Spinal cord (tissue), 10 donors: ENCODE data around the gene CCP110. TPM values are rescaled to one million over a fixed set of nuclear protein-coding genes. Genes with fewer than 3 reads are reported as not detected.

Experiments
- DNase-seq, 6 donors: peaks; one replicate each; pipeline versions ENCODE4 v3.0.0 to v3.0.0-alpha.2; 2013 to 2015; ENCODE audit warnings: low spot score in 6 of 6, low read depth in 4 of 6
- H3K27ac ChIP-seq: one replicate; pipeline ENCODE4 v1.5.1; 2013; ENCODE audit warnings: low read depth, low read length, control low read depth
- H3K27me3 ChIP-seq: one replicate; pipeline ENCODE4 v1.6.1; 2013; ENCODE audit warnings: low read length; ENCODE audit not compliant: control insufficient read depth, insufficient read depth
- H3K36me3 ChIP-seq: one replicate; pipeline ENCODE4 v1.6.1; 2013; ENCODE audit warnings: low read length; ENCODE audit not compliant: control insufficient read depth, insufficient read depth
- H3K4me1 ChIP-seq: one replicate; pipeline ENCODE4 v1.6.1; 2013; ENCODE audit warnings: low read length; ENCODE audit not compliant: control insufficient read depth, insufficient read depth
- H3K4me3 ChIP-seq: one replicate; pipeline ENCODE4 v1.5.1; 2013; ENCODE audit warnings: low read depth, low read length, control low read depth
- H3K9me3 ChIP-seq: one replicate; pipeline ENCODE4 v1.6.1; 2013; ENCODE audit warnings: low read length; ENCODE audit not compliant: control insufficient read depth, insufficient read depth
- WGBS: methylation state at CpG from one replicate; pipeline ENCODE4 v1.1.5; 2013; ENCODE audit warnings: missing lambda C conversion rate; ENCODE audit not compliant: insufficient coverage; 5-methylcytosine and 5-hydroxymethylcytosine counted together
- polyA plus RNA-seq, 2 donors: library from polyadenylated mRNA; unstranded; fragments of 120-200 nt; gene quantifications; one replicate each; pipeline ENCODE4 v1.2.1, GENCODE V29; 2013; ENCODE audit not compliant: insufficient read length in 2 of 2
- total RNA-seq, 2 donors: library from RNA; depleted of rRNA in 1 of 2; stranded (reverse); fragments of 120-200 nt in 1 of 2; fragments of >200 nt in 1 of 2; gene quantifications; one replicate each; pipeline versions ENCODE4 v1.2.3 to v1.2.4, GENCODE V29; 2013 to 2014
- donor health status: healthy.

The CCP110 gene
- total and polyA plus RNA-seq, 4 donors: 24.5 to 78.1 (median 39.1) TPM

- H3K4me1 ChIP-seq: peaks cover 22% of the 10 kb centered on the region
- peak in 4 of 6 donors; percentile 43 to 91 (median 66) for DNase-seq
- no peaks in the 10 kb centered on the region for H3K36me3 ChIP-seq
- no peak overlapping the region for H3K27ac ChIP-seq
- H3K27me3 ChIP-seq: no peaks in the 10 kb centered on the region
- no peaks in the 10 kb centered on the region for H3K9me3 ChIP-seq
- 100% methylated on average over 3 of the region's 10 CpGs for WGBS
- no peak overlapping the region for H3K4me3 ChIP-seq
These were observed 35.6 kb downstream of the CCP110 start for GRCh38 chr16:19559242-19559910.

DNA sequence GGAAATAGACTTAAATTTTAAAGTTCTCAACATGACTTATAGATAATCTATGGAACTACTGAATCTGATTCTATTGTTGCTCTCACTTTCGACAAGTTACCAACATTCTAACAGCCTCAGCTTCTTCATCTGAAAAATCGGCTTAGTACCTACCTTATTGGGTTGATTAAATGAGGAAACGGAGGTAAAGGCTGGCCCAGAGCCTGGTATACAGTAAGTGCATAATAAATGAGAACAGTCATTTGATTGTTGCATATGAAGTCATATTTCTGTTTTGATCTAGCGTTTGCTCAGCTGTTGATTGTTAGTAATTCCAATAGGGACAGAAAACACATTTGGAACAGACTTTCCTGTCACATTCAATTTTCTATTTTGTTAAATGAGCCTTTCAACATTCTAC, 36.3 kb downstream of the CCP110 start:
- Histone ChIP-seq H3K27ac (no peak overlapping the region), H3K4me1 (peaks cover 15% of the 10 kb centered on the region), H3K4me3 (no peak overlapping the region), H3K9me3 (no peaks in the 10 kb centered on the region), H3K27me3 (no peaks in the 10 kb centered on the region), H3K36me3 (peaks cover 3% of the 10 kb centered on the region)
- no peak for DNase-seq
- no CpG with 5 or more reads among the region's 4 CpGs for WGBS

- Histone ChIP-seq H3K27me3 (no peaks in the 10 kb centered on the region), H3K4me1 (no peaks in the 10 kb centered on the region), H3K9me3 (no peaks in the 10 kb centered on the region), H3K27ac (no peak overlapping the region), H3K36me3 (peaks cover 25% of the 10 kb centered on the region), H3K4me3 (no peak overlapping the region)
- DNase-seq: no peak
- 94% methylated on average over 3 of the region's 4 CpGs for WGBS
These were observed 39.6 kb downstream of the CCP110 start for GRCh38 chr16:19563377-19563776.

- H3K4me1 ChIP-seq: no peaks in the 10 kb centered on the region
- no peaks in the 10 kb centered on the region for H3K9me3 ChIP-seq
- peaks cover 49% of the 10 kb centered on the region for H3K36me3 ChIP-seq
- WGBS: 44% methylated on average over 2 of the region's 3 CpGs
- no peak overlapping the region for H3K27ac ChIP-seq
- no peak overlapping the region for H3K4me3 ChIP-seq
- no peak for DNase-seq
- no peaks in the 10 kb centered on the region for H3K27me3 ChIP-seq
These were observed 42.6 kb downstream of the CCP110 start for GRCh38 chr16:19566362-19566761.

DNA sequence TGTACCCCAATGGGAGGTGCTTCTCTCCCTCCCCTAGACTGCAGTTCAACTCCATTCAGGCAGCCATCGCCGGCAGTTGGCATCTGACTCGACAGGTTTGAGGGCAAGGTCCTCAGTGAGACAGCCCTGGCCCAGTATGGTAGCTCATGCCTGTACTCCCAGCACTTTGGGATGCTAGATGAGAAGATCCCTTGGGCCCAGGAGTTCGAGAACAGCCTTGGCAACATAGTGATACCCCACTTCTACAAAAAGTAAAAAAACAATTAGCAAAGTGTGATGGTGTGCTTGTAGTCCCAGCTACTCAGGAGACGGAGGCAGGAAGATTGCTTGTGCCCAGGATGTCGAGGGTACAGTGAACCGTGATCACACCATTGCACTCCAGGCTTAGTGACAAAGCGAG, 43.8 kb downstream of the CCP110 start:
- Histone ChIP-seq H3K36me3 (peaks cover 59% of the 10 kb centered on the region), H3K4me3 (no peak overlapping the region), H3K9me3 (no peaks in the 10 kb centered on the region), H3K4me1 (no peaks in the 10 kb centered on the region), H3K27ac (no peak overlapping the region), H3K27me3 (no peaks in the 10 kb centered on the region)
- WGBS: 97% methylated on average over 6 of the region's 8 CpGs
- no peak for DNase-seq

DNA sequence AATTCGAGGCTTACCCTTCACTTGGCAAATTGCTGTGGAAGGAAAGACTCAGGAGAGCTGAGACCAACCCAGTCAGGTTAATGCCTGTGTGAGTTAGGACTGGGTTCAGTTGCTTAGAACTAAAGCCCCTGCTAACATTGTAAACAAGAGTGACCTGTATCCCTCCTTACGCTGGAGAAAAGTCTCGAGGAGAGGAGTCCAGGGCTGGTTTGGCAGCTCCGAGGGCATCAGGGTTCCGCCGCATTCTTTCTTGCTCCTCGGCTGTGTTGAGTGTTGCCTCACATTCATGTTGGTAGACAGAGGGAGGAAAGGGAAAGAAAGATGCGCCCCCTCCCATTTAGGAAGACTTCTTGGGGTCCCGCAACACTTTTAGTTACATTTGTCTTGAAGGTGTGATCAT, 50.3 kb downstream of the CCP110 start:
- Histone ChIP-seq H3K4me1 (peaks cover 17% of the 10 kb centered on the region), H3K27me3 (no peaks in the 10 kb centered on the region), H3K36me3 (peaks cover 60% of the 10 kb centered on the region), H3K27ac (no peak overlapping the region), H3K4me3 (no peak overlapping the region), H3K9me3 (no peaks in the 10 kb centered on the region)
- 97% methylated on average over 5 of the region's 9 CpGs for WGBS
- DNase-seq: no peak

DNA sequence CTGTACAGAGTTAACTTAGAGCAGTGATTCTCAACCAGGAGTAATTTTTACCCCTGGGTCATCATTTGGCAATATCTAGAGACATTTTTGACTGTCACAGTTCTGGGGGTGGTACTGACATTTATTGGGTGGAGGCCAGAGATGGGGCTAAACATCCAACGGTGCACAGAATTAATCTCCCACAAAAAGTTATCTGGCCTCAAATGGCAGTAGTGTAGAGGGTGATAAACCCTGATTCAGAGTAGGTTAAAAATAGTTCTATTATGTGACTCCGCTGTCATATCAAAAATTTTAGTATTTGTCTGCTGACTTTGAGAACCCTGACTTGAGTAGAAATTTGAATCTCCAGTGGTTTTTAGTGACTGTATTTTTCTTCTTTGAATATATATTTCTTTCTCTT, 50.9 kb downstream of the CCP110 start:
- no peak for DNase-seq
- Histone ChIP-seq H3K27me3 (no peaks in the 10 kb centered on the region), H3K4me3 (no peak overlapping the region), H3K36me3 (peaks cover 57% of the 10 kb centered on the region), H3K9me3 (no peaks in the 10 kb centered on the region), H3K4me1 (peaks cover 23% of the 10 kb centered on the region), H3K27ac (no peak overlapping the region)
- WGBS: no CpG with 5 or more reads among the region's 2 CpGs

DNA sequence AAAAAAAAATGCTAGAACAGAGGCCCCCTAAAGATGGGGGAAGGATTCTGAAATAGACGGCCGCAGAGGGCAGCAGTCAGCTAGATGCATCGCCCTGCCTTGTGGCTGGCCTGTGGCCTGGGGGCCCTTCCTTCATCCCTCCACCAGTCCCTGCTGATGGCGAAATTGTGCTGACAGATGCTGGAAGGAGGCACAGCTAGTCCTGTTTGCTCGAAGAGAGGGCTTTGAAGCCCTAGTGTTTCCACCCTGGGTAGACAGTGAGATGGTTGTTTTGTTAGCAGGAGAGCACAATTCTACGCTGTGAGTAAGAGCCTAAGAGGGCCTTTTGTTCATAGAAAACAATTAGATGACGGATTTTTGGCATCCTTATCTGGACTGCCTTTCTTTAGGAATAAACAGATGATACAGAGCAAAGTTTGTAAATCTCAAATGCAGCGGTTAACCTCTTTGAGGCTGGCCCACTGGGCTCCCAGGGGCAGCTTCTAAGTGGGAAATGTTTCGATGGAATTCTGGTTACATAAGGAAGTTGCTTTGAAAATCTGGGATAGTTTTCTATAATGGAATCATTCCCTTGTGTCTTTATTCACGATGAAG, 54.7 kb downstream of the CCP110 start:
- Histone ChIP-seq H3K4me3 (no peak overlapping the region), H3K36me3 (peaks cover 43% of the 10 kb centered on the region), H3K9me3 (peaks cover 2% of the 10 kb centered on the region), H3K4me1 (peaks cover 23% of the 10 kb centered on the region), H3K27me3 (no peaks in the 10 kb centered on the region), H3K27ac (peak overlapping the region; percentile 91)
- DNase-seq: peak in 5 of 6 donors; percentile 50 to 88 (median 68)
- 20% methylated on average over 9 of the region's 10 CpGs for WGBS

DNA sequence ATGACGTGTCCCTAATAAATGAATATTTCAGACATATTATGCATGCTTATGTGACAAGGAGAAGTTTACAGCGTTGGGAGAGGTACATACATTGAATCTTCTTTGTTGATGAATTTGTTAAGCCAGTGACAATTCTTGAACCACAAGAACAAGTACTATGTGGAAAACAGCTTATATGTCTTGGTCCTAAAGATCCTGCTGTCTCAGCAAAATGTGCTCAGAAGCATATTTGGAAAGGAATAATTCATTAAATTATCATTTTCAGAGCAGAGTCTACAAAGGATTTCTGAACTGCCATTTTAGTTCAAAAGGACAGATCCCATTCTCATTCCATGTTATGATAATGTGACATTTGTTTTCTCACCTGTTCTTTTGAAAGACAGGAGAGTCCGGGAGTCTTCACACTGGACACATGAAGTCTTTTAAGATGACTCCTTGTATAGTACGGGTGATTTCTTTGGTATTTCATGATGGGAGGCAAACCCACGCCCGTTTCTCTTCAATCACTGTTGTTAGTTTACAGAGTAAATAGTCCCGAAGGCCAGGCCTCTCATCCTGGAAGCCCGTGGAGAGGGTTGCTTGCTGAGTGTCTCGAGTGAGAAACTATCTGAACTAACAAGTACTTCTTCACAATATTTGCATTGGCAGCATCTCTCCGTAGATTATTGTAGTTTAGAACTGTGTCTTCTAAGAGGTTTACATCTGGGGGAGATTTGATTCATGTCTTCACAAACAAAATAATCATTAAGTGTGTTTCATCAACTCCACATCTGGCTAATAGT, 58.5 kb downstream of the CCP110 start:
- peaks cover 23% of the 10 kb centered on the region for H3K4me1 ChIP-seq
- H3K36me3 ChIP-seq: peaks cover 23% of the 10 kb centered on the region
- H3K27ac ChIP-seq: peak overlapping the region; percentile 1
- WGBS: 89% methylated on average over 3 of the region's 10 CpGs
- H3K4me3 ChIP-seq: no peak overlapping the region
- peak in 2 of 6 donors; percentile 11 to 80 for DNase-seq
- no peaks in the 10 kb centered on the region for H3K27me3 ChIP-seq
- peaks cover 2% of the 10 kb centered on the region for H3K9me3 ChIP-seq
